Neural progenitor cell (in vitro differentiated cells): Measurements from ENCODE around the gene ALK.

Experiments
- EZH2 ChIP-seq: fragments of 200-600 bp; sonication (generic); IDR thresholded peaks from 2 replicates; pipeline ENCODE4 v1.6.1; 2017; ENCODE audit warnings: antibody characterized with exemption, mild to moderate bottlenecking, moderate library complexity
- EZH2phosphoT487 ChIP-seq: fragments of 200-600 bp; sonication (generic); IDR thresholded peaks from 2 replicates; pipeline ENCODE4 v1.6.1; 2017; ENCODE audit warnings: antibody characterized with exemption
- TF ChIP-seq, protein P1 (sequence below): fragments of 200-600 bp; sonication (generic); IDR thresholded peaks from 2 replicates; pipeline ENCODE4 v1.5.1; 2017; ENCODE audit warnings: antibody characterized with exemption, mild to moderate bottlenecking

DNA sequence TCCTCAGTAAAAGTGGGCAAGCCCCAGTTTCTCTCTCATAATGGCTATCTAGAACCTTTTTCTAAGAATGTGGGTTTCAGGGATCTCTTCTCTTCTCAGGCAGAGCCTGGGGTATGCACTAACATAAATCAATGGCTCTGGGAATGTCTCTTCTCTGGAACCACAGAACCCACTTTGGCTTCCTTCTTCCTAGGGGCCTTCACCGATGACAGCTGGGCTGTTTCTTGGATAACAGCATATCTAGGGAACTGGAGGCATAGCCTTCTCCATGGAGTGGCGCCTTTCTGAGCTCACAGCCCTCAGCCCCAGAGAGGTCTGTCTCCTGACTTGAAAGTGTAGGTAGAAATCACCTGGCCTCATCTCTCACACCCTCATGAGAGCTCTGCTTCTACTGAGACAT, 558.3 kb downstream of the ALK start:
- TF ChIP-seq, protein P1, sequence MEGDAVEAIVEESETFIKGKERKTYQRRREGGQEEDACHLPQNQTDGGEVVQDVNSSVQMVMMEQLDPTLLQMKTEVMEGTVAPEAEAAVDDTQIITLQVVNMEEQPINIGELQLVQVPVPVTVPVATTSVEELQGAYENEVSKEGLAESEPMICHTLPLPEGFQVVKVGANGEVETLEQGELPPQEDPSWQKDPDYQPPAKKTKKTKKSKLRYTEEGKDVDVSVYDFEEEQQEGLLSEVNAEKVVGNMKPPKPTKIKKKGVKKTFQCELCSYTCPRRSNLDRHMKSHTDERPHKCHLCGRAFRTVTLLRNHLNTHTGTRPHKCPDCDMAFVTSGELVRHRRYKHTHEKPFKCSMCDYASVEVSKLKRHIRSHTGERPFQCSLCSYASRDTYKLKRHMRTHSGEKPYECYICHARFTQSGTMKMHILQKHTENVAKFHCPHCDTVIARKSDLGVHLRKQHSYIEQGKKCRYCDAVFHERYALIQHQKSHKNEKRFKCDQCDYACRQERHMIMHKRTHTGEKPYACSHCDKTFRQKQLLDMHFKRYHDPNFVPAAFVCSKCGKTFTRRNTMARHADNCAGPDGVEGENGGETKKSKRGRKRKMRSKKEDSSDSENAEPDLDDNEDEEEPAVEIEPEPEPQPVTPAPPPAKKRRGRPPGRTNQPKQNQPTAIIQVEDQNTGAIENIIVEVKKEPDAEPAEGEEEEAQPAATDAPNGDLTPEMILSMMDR, result no peak
- no peak for TF ChIP-seq EZH2phosphoT487
- no peak for TF ChIP-seq EZH2
